GF-D8 (cell line): Measurements from ENCODE around the gene CAND2.
"Not testable (repeated sequence)": the region's sequence is repeated elsewhere in the genome, so short reads cannot be mapped to it uniquely, and the experiment has no call there.

Experiments
- DNase-seq: peaks from one replicate; lab custom pipeline; 2025; lab: John Stamatoyannopoulos, UW

The CAND2 gene

DNA sequence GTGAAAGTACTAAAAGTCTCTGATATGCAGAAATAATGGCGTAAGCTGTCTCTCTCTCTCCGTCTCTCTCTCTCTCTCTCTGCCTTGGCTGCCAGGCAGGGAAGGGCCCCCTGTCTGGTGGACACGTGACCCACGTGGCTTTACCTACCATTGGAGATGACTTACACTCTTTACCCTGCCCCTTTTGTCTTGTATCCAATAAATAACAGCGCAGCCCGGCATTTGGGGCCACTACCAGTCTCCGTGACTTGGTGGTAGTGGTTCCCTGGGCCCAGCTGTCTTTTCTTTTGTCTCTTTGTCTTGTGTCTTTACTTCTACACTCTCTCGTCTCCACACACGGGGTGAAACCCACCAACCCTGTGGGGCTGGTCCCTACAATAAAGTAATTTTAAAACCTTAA, 25.2 kb upstream of the CAND2 start:
- DNase-seq: no peak

- DNase-seq: no peak
Observed at GRCh38 chr3:12772462-12772861, 24.0 kb upstream of the CAND2 start.

- DNase-seq: no peak
Observed at GRCh38 chr3:12773030-12773709, 23.3 kb upstream of the CAND2 start.

DNA sequence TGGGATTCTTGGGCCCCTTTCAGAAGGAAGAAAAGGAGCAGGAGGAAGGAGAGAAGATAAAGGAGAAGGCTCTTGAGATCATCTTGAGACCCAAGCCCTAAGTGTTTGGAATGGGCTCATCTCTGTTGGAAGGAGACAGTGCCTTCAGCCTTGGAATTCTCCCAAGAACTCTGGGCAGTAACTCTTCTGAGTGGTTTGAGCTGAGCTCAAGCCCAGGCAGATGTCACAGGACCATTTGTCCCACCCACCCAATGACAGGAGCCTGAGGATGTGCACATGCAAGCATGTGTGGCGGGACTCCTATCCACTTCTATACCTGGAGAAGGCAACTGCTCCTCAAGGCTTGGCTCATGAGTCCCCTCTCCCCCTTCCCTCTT, 22.8 kb upstream of the CAND2 start:
- DNase-seq: no peak

- no peak for DNase-seq
Observed at GRCh38 chr3:12774619-12775018, 21.9 kb upstream of the CAND2 start.

- no peak for DNase-seq
Observed at GRCh38 chr3:12775226-12775625, 21.3 kb upstream of the CAND2 start.

DNA sequence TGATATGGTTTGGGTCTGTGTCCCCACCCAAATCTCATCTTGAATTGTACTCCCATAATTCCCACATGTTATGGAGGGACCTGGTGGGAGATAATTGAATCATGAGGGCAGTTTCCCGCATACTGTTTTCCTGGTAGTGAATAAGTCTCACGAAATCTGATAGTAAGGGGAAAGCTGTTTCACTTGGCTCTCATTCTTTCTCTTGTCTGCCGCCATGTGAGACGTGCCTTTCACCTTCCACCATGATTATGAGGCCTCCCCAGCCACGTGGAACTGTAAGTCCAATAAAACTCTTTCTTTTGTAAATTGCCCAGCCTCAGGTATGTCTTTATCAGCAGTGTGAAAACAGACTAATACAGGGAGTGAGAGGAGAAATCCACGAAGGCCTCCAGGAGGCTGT, 20.5 kb upstream of the CAND2 start:
- not testable (repeated sequence) for DNase-seq

DNA sequence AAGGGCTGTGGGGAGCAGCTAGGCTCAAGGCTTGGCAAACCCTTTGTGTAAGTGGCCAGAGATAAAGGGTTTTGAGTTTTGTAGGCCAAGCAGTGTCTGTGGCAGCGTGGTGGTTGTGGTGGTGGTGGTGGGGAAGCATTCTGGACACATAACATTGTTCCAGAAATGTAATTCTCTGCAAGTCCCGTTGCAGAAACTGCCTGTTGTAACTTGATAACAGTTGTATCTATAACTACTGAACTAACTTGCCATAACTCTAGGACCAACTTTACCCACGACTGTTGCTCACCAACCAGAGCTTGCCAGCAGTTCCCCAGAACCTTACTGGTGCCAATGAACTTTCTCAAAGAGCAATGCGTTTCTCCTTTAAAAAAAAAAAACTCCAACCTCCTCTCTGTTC, 19.3 kb upstream of the CAND2 start:
- no peak for DNase-seq

DNA sequence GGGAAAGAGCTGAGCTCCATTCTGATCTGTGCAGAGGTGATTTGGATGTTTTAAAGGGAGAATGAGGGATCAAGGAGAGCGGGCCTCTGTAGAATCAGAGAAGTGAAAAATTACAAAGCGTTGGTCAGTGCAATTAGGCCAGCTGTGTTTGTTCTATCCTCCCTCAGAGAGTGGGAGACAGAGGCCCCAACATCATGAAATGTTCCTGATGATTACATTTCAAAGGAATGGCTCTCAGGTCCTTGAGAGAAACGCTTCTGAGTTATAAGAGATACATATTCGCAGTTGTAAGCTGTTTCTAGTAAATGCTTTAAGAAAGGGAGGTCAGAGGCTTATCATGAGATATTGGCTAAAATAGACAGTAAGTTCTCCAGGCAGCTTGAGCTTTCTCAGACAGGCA, 15.7 kb upstream of the CAND2 start:
- DNase-seq: no peak

DNA sequence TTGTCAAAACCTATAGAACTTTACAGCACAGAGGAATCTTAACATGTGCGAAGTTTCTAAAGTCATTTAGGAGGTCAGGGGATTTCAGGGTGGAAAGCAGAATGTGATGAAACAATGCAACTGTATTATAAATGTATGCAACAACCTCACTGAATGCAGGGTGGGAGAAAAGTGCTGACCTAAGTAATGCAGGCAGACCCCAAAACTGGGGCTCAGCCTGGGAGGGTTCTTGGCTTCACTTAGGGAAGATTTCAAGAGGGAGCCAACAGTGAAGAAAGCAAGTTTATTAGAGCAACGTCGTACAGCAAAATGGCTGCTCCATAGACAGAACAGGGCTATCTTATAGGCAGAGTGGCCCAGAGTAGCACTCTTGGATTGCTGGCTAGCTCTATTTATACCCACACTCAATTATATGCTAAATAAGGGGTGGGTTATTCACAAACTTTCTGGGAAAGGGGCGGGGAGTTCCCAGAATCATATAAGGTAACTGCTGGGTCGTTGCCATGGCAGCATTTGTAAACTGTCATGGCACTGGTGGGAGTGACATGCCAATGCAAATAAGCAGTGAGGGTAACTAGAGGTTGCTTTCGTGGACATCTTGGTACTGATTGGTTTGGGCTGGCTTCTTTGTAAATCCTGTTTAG, 14.2 kb upstream of the CAND2 start:
- DNase-seq: no peak

- DNase-seq: no peak
Observed at GRCh38 chr3:12785096-12785495, 11.4 kb upstream of the CAND2 start.

DNA sequence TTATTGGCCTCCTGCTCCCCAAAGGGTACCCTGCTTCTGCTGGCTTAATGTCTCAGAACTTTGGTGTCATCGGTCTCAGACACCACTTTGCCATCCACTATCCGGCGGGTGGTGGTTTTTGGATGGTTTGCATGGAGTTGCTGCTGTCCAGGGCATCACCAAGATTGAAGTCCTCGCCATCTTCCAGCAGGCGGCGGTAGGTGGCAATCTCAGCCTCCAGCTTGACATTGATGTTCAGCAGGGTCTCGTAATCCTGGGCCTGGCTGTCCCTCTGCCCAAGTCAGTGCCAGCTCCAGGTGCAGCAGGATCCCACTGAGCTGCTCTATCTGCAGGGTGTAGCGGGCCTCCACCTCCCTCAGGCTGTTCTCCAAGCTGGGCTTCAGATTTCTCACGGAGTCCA, 9.1 kb upstream of the CAND2 start:
- DNase-seq: not testable (repeated sequence)

DNA sequence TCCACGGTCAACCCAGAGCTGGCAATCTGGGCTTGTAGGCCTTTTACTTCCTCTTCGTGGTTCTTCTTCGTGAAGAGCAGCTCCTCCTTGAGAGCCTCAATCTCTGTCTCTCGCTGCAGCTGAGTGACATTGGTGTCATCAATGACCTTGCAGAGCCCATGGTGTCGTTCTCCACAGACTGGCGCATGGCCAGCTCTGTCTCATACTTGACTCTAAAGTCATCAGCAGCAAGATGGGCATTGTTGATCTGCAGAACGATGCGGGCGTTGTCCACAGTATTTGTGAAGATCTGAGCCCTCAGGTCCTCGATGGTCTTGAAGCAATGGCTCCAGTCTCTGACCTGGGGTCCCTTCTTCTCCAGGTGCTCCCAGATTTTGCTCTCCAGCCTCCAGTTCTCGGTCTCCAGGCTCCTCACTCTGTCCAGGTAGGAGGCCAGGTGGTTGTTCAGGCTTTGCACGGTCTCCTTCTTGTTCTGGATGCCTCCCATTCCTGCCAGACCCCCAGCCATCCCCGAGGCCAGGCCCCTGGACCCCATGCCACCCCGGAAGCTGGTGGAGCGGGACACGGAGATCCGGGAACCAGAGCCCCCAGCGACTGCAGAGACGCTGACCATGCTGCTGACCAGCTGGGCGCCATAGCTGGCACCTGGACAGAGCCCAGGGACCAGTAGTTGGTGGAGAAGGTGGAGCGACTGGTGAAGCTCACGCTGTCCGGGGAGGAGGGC, 8.4 kb upstream of the CAND2 start:
- DNase-seq: not testable (repeated sequence)

GRCh38 chr3:12791430-12791829, 5.0 kb upstream of the CAND2 start:
- DNase-seq: no peak

DNA sequence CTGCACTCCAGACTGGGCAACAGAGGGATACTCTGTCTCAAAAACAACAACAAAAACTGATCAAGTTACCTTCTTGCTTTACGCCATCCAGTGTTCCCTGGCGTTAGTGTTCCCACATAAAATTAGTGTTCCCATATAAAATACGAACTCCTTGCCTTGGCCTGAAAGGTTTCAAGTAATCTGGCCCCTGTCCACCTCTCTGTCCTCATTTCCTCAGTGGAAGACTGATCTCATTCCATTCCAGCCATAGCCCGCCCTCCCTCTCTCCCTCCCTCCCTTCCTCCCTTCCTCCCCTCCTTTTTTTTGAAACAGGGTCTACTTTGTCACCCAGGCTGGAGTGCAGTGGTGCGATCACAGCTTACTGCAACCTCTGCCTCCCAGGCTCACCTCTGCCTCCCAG, 2.8 kb upstream of the CAND2 start:
- DNase-seq: no peak

DNA sequence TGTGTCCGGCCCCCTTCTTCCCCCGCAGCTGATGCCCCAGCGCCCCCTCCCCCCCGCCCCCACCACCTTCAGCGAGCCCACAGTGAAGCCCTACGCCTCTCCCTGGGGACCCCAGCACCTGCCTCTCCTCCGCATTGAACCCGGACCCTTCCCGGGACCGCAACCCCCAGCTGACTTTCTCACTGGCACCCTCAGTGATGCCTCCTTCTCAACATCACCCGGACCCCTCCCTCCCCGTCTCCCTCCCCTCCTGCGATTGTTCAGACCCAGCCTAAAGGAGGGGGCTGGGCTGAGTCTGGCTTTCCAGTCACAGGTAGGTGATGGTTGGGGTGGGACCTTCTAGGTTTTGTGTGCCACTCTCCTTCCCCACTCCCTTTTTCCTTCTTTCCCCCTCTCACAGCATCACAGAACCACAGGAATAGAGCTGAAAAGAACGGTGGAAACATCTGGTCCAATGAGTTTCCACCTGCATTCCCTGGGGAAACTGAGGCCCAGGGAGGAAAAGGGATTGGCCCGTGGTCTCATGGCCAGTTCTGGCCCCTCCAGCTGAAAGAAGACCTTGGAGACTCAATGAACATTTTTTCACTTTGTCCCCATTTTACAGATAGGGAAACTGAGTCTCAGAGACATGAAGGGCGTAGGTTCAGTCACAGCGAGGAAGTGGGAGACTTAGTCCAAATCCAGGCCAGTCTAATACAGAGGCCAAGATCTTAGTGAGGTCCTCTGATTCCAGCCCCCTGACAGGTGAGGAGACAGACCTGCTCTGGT, 828 bp downstream of the CAND2 start:
- no peak for DNase-seq

GRCh38 chr3:12797892-12798558, 1.5 kb downstream of the CAND2 start:
- DNase-seq: no peak

DNA sequence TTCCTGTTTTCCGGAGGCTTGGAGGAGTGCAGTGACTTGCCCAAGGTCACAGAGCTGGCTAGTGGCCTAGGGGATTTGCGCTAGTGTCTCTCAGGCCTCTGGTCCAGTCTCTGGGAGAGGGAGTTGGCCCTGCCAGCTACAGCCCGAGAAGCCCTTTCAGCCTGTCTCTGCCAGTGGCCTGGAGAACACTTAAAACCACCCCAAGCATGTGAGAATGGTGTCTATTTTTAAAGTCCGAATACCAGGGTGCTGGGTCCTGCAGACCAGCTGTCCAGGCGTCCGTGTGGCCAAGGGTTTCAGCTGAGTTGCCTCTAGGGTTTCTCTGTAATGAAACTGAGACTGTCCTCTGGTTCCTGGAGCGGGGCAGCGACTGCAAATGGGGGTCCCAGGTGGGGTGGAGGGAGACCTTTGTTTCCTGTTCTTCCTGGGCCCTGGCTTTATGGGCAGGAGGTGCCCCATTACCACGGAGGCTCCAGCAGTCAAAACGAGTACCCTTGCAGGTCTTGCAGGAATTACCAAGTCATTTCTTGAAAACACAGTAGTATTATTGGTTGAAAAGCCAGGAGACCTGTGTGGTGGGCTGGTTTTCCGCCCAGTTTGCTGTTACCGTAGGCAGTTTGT, 2.2 kb downstream of the CAND2 start:
- no peak for DNase-seq

GRCh38 chr3:12799525-12800440, 3.3 kb downstream of the CAND2 start:
- no peak for DNase-seq

DNA sequence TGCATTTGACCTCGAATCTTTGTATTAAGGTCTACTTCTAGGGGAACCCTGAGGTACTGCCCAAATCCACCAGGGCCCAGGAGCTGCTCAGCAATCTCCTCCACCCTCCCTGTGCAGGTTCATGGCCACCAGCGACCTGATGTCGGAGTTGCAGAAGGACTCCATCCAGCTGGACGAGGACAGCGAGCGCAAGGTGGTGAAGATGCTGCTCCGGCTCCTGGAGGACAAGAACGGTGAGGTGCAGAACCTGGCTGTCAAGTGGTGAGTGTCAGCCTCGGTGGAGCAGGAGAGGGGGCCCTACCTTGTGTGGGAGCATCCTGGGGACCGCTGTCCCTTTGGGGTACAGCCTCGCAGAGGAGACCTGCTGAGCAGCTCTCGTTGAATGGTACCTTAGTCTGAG, 6.9 kb downstream of the CAND2 start:
- DNase-seq: no peak

- no peak for DNase-seq
Observed at GRCh38 chr3:12807066-12807465, 10.6 kb downstream of the CAND2 start.
